H1 (cell line): ENCODE measurements around the gene ZNF532. TPM values are rescaled to one million over a fixed set of nuclear protein-coding genes. Genes with fewer than 3 reads are reported as not detected.
"Not testable (repeated sequence)": the region's sequence is repeated elsewhere in the genome, so short reads cannot be mapped to it uniquely, and the experiment has no call there.

Experiments used
- CTCF ChIA-PET: fragments of 300-600 bp; sonication (Branson Sonifier 250); formaldehyde crosslinking; loops from one replicate; lab custom pipeline; 2021; ENCODE audit not compliant: partially characterized antibody; lab: Charles Lee
- POLR2A ChIA-PET: fragments of 300-600 bp; sonication (Branson Sonifier 250); formaldehyde crosslinking; loops from one replicate; lab custom pipeline; 2021; ENCODE audit warnings: inconsistent platforms; ENCODE audit not compliant: partially characterized antibody; lab: Charles Lee
- DNase-seq, 2 experiments: peaks; one replicate each; pipeline versions ENCODE4 v3.0.0 to v3.0.0-alpha.2; 2010 to 2022; ENCODE audit warnings: low spot score in 2 of 2, low read depth in 1 of 2, mixed read lengths in 1 of 2
- FAIRE-seq: peaks from 2 replicates; lab custom pipeline; 2011; peaks lifted over from hg19 to GRCh38; lab: Jason Lieb, UNC
- H2AFZ ChIP-seq: 2 replicates; pipeline ENCODE4 v1.8.1; 2012; ENCODE audit warnings: low read length, inconsistent platforms
- H2AK5ac ChIP-seq: 2 replicates; pipeline ENCODE4 v1.6.1; 2013; ENCODE audit warnings: low read depth, low read length
- H2BK120ac ChIP-seq: replicated peaks from 2 replicates; pipeline ENCODE3; 2013; ENCODE audit warnings: low read depth, low read length, inconsistent platforms
- H2BK12ac ChIP-seq: 2 replicates; pipeline ENCODE4 v1.6.1; 2013; ENCODE audit warnings: low read depth, low read length
- H2BK15ac ChIP-seq: 2 replicates; pipeline ENCODE4 v1.6.1; 2013; ENCODE audit warnings: low read length
- H2BK20ac ChIP-seq: 2 replicates; pipeline ENCODE4 v1.6.1; 2013; ENCODE audit warnings: low read length
- H2BK5ac ChIP-seq: 2 replicates; pipeline ENCODE4 v1.6.1; 2013; ENCODE audit warnings: low read depth, low read length
- H3K14ac ChIP-seq: 2 replicates; pipeline ENCODE4 v1.6.1; 2013; ENCODE audit warnings: inconsistent platforms; ENCODE audit not compliant: insufficient read length
- H3K18ac ChIP-seq: 2 replicates; pipeline ENCODE4 v1.6.1; 2013; ENCODE audit warnings: low read length; ENCODE audit errors: extremely low read depth
- H3K23ac ChIP-seq: 2 replicates; pipeline ENCODE4 v1.6.1; 2013; ENCODE audit warnings: inconsistent platforms; ENCODE audit not compliant: insufficient read length
- H3K23me2 ChIP-seq: 2 replicates; pipeline ENCODE4 v1.6.1; 2013; ENCODE audit warnings: low read depth, low read length
- H3K27ac ChIP-seq: 2 replicates; pipeline ENCODE4 v1.6.1; 2011; ENCODE audit warnings: low read depth, low read length, inconsistent platforms
- H3K27me3 ChIP-seq, 4 experiments: replicated peaks in 1 of 4; 1 replicate in 1 of 4; 2 replicates in 3 of 4; pipeline versions ENCODE4 v1.6.1 to v1.8.1; 2011 to 2013; ENCODE audit warnings: low read length in 3 of 4, mild to moderate bottlenecking in 3 of 4, inconsistent platforms in 2 of 4, mixed read lengths in 2 of 4, moderate library complexity in 1 of 4; ENCODE audit not compliant: control insufficient read depth in 3 of 4, insufficient read depth in 3 of 4; ENCODE audit errors: extremely low read depth in 1 of 4
- H3K36me3 ChIP-seq, 4 experiments: 2 replicates each; pipeline versions ENCODE4 v1.6.1 to v1.8.1; 2011 to 2013; ENCODE audit warnings: mild to moderate bottlenecking in 4 of 4, low read length in 3 of 4, moderate library complexity in 2 of 4, control low read depth in 1 of 4, inconsistent platforms in 1 of 4; ENCODE audit not compliant: insufficient read depth in 4 of 4, control insufficient read depth in 2 of 4
- H3K4ac ChIP-seq: replicated peaks from 2 replicates; pipeline ENCODE3; 2013; ENCODE audit warnings: low read length, low read depth, mixed read lengths, inconsistent platforms; ENCODE audit not compliant: insufficient read length
- H3K4me1 ChIP-seq, 4 experiments: replicated peaks in 1 of 4; 1 replicate in 1 of 4; 2 replicates in 3 of 4; pipeline versions ENCODE4 v1.6.1 to v1.8.1; 2011 to 2013; ENCODE audit warnings: low read length in 3 of 4, inconsistent platforms in 2 of 4, mixed read lengths in 1 of 4; ENCODE audit not compliant: insufficient read depth in 4 of 4, control insufficient read depth in 3 of 4
- H3K4me2 ChIP-seq, 2 experiments: 2 replicates each; pipeline versions ENCODE4 v1.6.1 to v1.8.1; 2011 to 2013; ENCODE audit warnings: low read depth in 2 of 2, low read length in 2 of 2, control low read depth in 1 of 2, inconsistent platforms in 1 of 2, mild to moderate bottlenecking in 1 of 2; ENCODE audit not compliant: insufficient read depth in 1 of 2
- H3K4me3 ChIP-seq, 4 experiments: fragments of 200-600, 300-600 bp in 1 of 4; sonication (generic), shearing (Covaris generic), sonication (Bioruptor Twin) in 1 of 4; 2 replicates each; pipeline versions ENCODE4 v1.5.1 to v1.8.1; 2011 to 2016; ENCODE audit warnings: low read length in 4 of 4, low read depth in 3 of 4, control low read depth in 2 of 4, inconsistent platforms in 2 of 4, mild to moderate bottlenecking in 2 of 4, mixed read lengths in 1 of 4, moderate library complexity in 1 of 4; ENCODE audit not compliant: insufficient read depth in 2 of 4; ENCODE audit errors: extremely low read depth in 1 of 4
- H3K56ac ChIP-seq: replicated peaks from 2 replicates; pipeline ENCODE3; 2013; ENCODE audit warnings: low read depth, mild to moderate bottlenecking, mixed read lengths, low read length, inconsistent platforms; ENCODE audit not compliant: insufficient read length
- H3K79me1 ChIP-seq: 2 replicates; pipeline ENCODE4 v1.6.1; 2013; ENCODE audit warnings: low read depth, low read length, control low read depth
- H3K79me2 ChIP-seq, 2 experiments: 2 replicates each; pipeline versions ENCODE4 v1.6.1 to v1.8.1; 2012 to 2013; ENCODE audit warnings: low read length in 2 of 2, mild to moderate bottlenecking in 2 of 2, inconsistent platforms in 1 of 2; ENCODE audit not compliant: insufficient read depth in 2 of 2, control insufficient read depth in 1 of 2
- H3K9ac ChIP-seq, 4 experiments: replicated peaks in 1 of 4; 1 replicate in 1 of 4; 2 replicates in 3 of 4; pipeline versions ENCODE4 v1.6.1 to v1.8.1; 2011 to 2013; ENCODE audit warnings: low read depth in 3 of 4, low read length in 3 of 4, control low read depth in 2 of 4, mild to moderate bottlenecking in 2 of 4, moderate library complexity in 2 of 4, inconsistent platforms in 1 of 4; ENCODE audit errors: extremely low read depth in 1 of 4
- H3K9me3 ChIP-seq, 2 experiments: 2 replicates each; pipeline versions ENCODE4 v1.6.1 to v1.8.1; 2012 to 2013; ENCODE audit warnings: mild to moderate bottlenecking in 2 of 2, moderate library complexity in 2 of 2, control low read depth in 1 of 2, inconsistent platforms in 1 of 2, low read depth in 1 of 2, low read length in 1 of 2, mixed read lengths in 1 of 2; ENCODE audit not compliant: insufficient read depth in 2 of 2
- H4K20me1 ChIP-seq, 2 experiments: replicated peaks in 1 of 2; 2 replicates each; pipeline versions ENCODE3 to v1.8.1; 2011 to 2013; ENCODE audit warnings: inconsistent platforms in 2 of 2, low read length in 2 of 2, mild to moderate bottlenecking in 1 of 2; ENCODE audit not compliant: insufficient read depth in 2 of 2, control insufficient read depth in 1 of 2
- H4K5ac ChIP-seq: 2 replicates; pipeline ENCODE4 v1.6.1; 2013; ENCODE audit warnings: low read length, low read depth, mixed read lengths, inconsistent platforms; ENCODE audit not compliant: insufficient read length
- H4K8ac ChIP-seq: 2 replicates; pipeline ENCODE4 v1.8.0; 2013; ENCODE audit warnings: mild to moderate bottlenecking, moderate library complexity, low read length, inconsistent platforms; ENCODE audit not compliant: insufficient read depth; ENCODE audit errors: extremely low read depth
- H4K91ac ChIP-seq: replicated peaks from 2 replicates; pipeline ENCODE3; 2013; ENCODE audit warnings: low read length, mixed read lengths, inconsistent platforms; ENCODE audit not compliant: insufficient read length
- WGBS, 2 experiments: shearing (Covaris generic) in 1 of 2; methylation state at CpG; one replicate each; pipeline versions ENCODE4 v1.1.6 to v1.1.7; 2013 to 2015; ENCODE audit warnings: low lambda C conversion rate in 2 of 2, mixed read lengths in 2 of 2, inconsistent platforms in 1 of 2, low coverage in 1 of 2, missing lambda C conversion rate in 1 of 2; ENCODE audit not compliant: insufficient replicate concordance in 2 of 2, insufficient coverage in 1 of 2, insufficient read length in 1 of 2; ENCODE audit errors: extremely low coverage in 1 of 2, missing lambda C conversion rate in 1 of 2; 5-methylcytosine and 5-hydroxymethylcytosine counted together
- polyA plus RNA-seq, 7 experiments: library from polyadenylated mRNA; depleted of rRNA in 3 of 7; stranded (reverse) in 5 of 7; unstranded in 2 of 7; fragments of >200 nt in 5 of 7; fragments of 200-250 nt in 2 of 7; gene quantifications; 1 replicate in 5 of 7; 2 replicates in 1 of 7; 4 replicates in 1 of 7; pipeline versions ENCODE4 v1.2.1 to v1.2.3, GENCODE V29; 2011 to 2013; ENCODE audit warnings: missing spikeins in 2 of 7, mixed read lengths in 2 of 7
- total RNA-seq: library from RNA; stranded (reverse); fragmentation: NEBNext Ultra II Directional; extraction: Animal tissue kit (Norgen Biotek cat#: 25700); gene quantifications from 2 replicates; pipeline ENCODE4 v1.2.1, GENCODE V29; 2021

ZNF532 gene
- total and polyA plus RNA-seq, 2 of the 8 experiments (the other 6 are each of a cell fraction or from before 2014, with no cell fraction given): 143 to 240 TPM

- CTCF ChIA-PET: interaction anchor here (1.0 to 3.5 kb wide), 2 partner anchors 8 to 9 kb away, joined by 3 to 14 read pairs; no protein-coding TSS in a partner anchor
- not testable (repeated sequence) for H3K27ac ChIP-seq, H2BK12ac ChIP-seq, H2BK5ac ChIP-seq, H2AK5ac ChIP-seq, H3K14ac ChIP-seq, H3K23ac ChIP-seq, H3K9ac ChIP-seq, H3K9me3 ChIP-seq, H2BK120ac ChIP-seq, FAIRE-seq, H2BK20ac ChIP-seq, H3K4me2 ChIP-seq, H3K4me3 ChIP-seq, H3K23me2 ChIP-seq, H3K27me3 ChIP-seq, H3K4ac ChIP-seq, H4K91ac ChIP-seq, H4K8ac ChIP-seq, H2AFZ ChIP-seq, H3K18ac ChIP-seq, H3K56ac ChIP-seq, H4K5ac ChIP-seq, DNase-seq, H2BK15ac ChIP-seq
- POLR2A ChIA-PET: interaction anchor here (4.4 kb wide), 1 partner anchor 8 kb away, joined by 33 read pairs; no protein-coding TSS in a partner anchor
- H3K79me1 ChIP-seq: peaks cover 27% of the 10 kb centered on the region
- H3K36me3 ChIP-seq: peaks cover 17 to 87% (median 54%) of the 10 kb centered on the region in 4 experiments
- H4K20me1 ChIP-seq: peaks cover 18 to 28% of the 10 kb centered on the region in 2 experiments
- peaks cover 0 to 13% (median 10%) of the 10 kb centered on the region in 4 experiments; a peak in 5 of 7 replicates for H3K4me1 ChIP-seq
- 92% methylated on average over 16 of the region's 16 CpGs; no CpG with 5 or more reads in 1 of the 2 experiments for WGBS, 2 experiments
- peaks cover 21 to 100% of the 10 kb centered on the region in 2 experiments; a peak in 3 of 4 replicates for H3K79me2 ChIP-seq
These were observed 55.3 kb downstream of the ZNF532 start for GRCh38 chr18:58919934-58920333.
